MCF 10A (cell line): ENCODE measurements around the gene RTN4IP1. TPM values are rescaled to one million over a fixed set of nuclear protein-coding genes. Genes with fewer than 3 reads are reported as not detected.

Experiments
- BruUV-seq: library from RNA; stranded (reverse); fragments of 400-500 nt; replicated peaks from 2 replicates; lab custom pipeline; 2021; lab: Mats Ljungman, UMichigan
- CTCF ChIA-PET: fragments of 300-600 bp; sonication (Branson Sonifier 250); formaldehyde crosslinking; extraction: SDS; loops from one replicate; lab custom pipeline; 2021; ENCODE audit warnings: antibody characterized with exemption, inconsistent platforms; lab: Yijun Ruan, JAX
- POLR2A ChIA-PET: fragments of 300-600, 350-650 bp; sonication (Branson Sonifier 250); formaldehyde crosslinking; extraction: SDS; loops from one replicate; lab custom pipeline; 2020; ENCODE audit warnings: antibody characterized with exemption, inconsistent platforms; lab: Yijun Ruan, JAX
- DNase-seq: peaks from one replicate; pipeline ENCODE4 v3.0.0-alpha.2; 2018; ENCODE audit not compliant: unreplicated experiment
- H3K27ac Mint-ChIP-seq: one replicate; pipeline ENCODE4 v1.8.0; 2022; ENCODE audit warnings: mild to moderate bottlenecking, low read depth, mixed read lengths; ENCODE audit not compliant: unreplicated experiment
- H3K27me3 Mint-ChIP-seq: one replicate; pipeline ENCODE4 v1.8.0; 2022; ENCODE audit warnings: mixed read lengths; ENCODE audit not compliant: insufficient read depth, unreplicated experiment
- H3K36me3 Mint-ChIP-seq: one replicate; pipeline ENCODE4 v1.8.0; 2022; ENCODE audit warnings: mild to moderate bottlenecking, moderate library complexity, mixed read lengths; ENCODE audit not compliant: insufficient read depth, unreplicated experiment
- H3K4me1 Mint-ChIP-seq: one replicate; pipeline ENCODE4 v1.8.0; 2022; ENCODE audit warnings: mixed read lengths; ENCODE audit not compliant: insufficient read depth, unreplicated experiment
- H3K4me3 Mint-ChIP-seq: one replicate; pipeline ENCODE4 v1.8.0; 2022; ENCODE audit warnings: mild to moderate bottlenecking, moderate library complexity, mixed read lengths; ENCODE audit not compliant: unreplicated experiment
- H3K9me3 Mint-ChIP-seq: one replicate; pipeline ENCODE4 v1.8.0; 2022; ENCODE audit warnings: mixed read lengths; ENCODE audit not compliant: unreplicated experiment
- CTCF ChIP-seq: fragments of 200-600 bp; IDR thresholded peaks from one replicate; pipeline ENCODE4 v1.8.0; 2022; ENCODE audit warnings: antibody characterized with exemption, mild to moderate bottlenecking; ENCODE audit not compliant: unreplicated experiment
- intact Hi-C: fragments of 100-400 bp; cut with micrococcal nuclease; formaldehyde crosslinking; loops from 2 replicates; pipeline ENCODE4 v1.14.1; 2022
- total RNA-seq: library from RNA; stranded (reverse); gene quantifications from 2 replicates; pipeline ENCODE4 v1.2.3, GENCODE V29; 2022

RTN4IP1 gene
- total RNA-seq, 1 experiment from 2014 or later, result 6.5 TPM

- DNase-seq, result no peak
- CTCF ChIA-PET, result interaction anchor here (0.7 to 2.2 kb wide), 4 partner anchors 13 to 1339 kb away, joined by 3 to 11 read pairs (median 4); no protein-coding TSS in a partner anchor
- intact Hi-C loops, result no loop called here
- POLR2A ChIA-PET, result interaction anchor here (1.4 kb wide), 1 partner anchor 59 kb away, joined by 3 read pairs; no protein-coding TSS in a partner anchor
- Mint-ChIP-seq H3K36me3 (peaks cover 23% of the 10 kb centered on the region), H3K27me3 (no peaks in the 10 kb centered on the region), H3K9me3 (no peaks in the 10 kb centered on the region), H3K4me1 (peaks cover 7% of the 10 kb centered on the region), H3K4me3 (no peak overlapping the region), H3K27ac (no peak overlapping the region)
- TF ChIP-seq CTCF, result no peak
- BruUV-seq, result no TSS peak
These were observed 50.0 kb downstream of the RTN4IP1 start for GRCh38 chr6:106579281-106579680.

GRCh38 chr6:106574741-106575458 is 54.4 kb downstream of the RTN4IP1 start:
- H3K36me3 Mint-ChIP-seq, result peaks cover 30% of the 10 kb centered on the region
- H3K4me3 Mint-ChIP-seq, result no peak overlapping the region
- H3K4me1 Mint-ChIP-seq, result peaks cover 7% of the 10 kb centered on the region
- DNase-seq, result peak; percentile 57
- BruUV-seq, result no TSS peak
- H3K27me3 Mint-ChIP-seq, result no peaks in the 10 kb centered on the region
- intact Hi-C loops, result no loop called here
- CTCF ChIA-PET, result interaction anchor here (0.7 to 21.3 kb wide), 3 partner anchors 128 to 536 kb away, joined by 3 to 404 read pairs (median 4); no protein-coding TSS in a partner anchor
- TF ChIP-seq CTCF, result no peak
- H3K27ac Mint-ChIP-seq, result peak overlapping the region; percentile 79
- POLR2A ChIA-PET, result interaction anchor here (1.2 kb wide), 1 partner anchor 8 kb away, joined by 3 read pairs; no protein-coding TSS in a partner anchor
- H3K9me3 Mint-ChIP-seq, result no peaks in the 10 kb centered on the region

DNA sequence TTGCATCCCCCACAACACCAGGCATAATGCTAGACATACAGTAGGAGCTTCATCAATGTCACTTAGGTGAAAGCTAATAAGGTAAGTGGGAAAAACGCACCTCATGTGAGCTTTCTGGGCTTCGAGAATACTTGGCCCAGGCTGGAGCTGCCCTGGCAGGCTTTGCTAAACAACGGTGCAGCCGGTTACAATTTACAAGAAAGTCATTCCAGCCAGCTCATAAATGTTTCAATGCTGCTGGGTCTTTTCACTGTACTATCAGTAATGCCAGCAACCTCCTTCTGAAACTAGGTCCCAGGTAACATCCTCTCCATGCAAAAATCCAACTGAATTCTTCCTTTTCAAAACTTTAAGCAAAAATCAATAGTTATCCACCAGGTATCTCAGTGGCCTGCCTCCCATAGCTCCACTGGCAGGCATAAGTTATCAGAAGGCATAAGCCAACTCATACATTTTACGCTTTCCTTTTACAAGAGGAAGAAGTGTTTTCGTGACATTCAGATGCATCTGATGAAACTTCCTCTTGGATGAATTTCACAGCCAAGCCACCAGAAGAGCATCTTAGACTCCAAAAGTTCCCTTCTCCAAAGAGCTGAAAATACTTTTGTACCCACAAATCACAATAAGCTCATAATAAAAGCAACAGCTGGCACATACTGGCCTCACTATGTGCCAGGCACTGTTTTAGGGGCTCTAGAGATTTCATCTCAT is 56.3 kb downstream of the RTN4IP1 start:
- CTCF ChIA-PET, result interaction anchor here (0.5 to 21.3 kb wide), 7 partner anchors 11 to 1204 kb away, joined by 3 to 404 read pairs (median 4); no protein-coding TSS in a partner anchor
- no TSS peak for BruUV-seq
- Mint-ChIP-seq H3K4me1 (peaks cover 14% of the 10 kb centered on the region), H3K4me3 (no peak overlapping the region), H3K9me3 (no peaks in the 10 kb centered on the region), H3K36me3 (peaks cover 48% of the 10 kb centered on the region), H3K27ac (no peak overlapping the region), H3K27me3 (no peaks in the 10 kb centered on the region)
- intact Hi-C loops, result no loop called here
- no peak for DNase-seq
- POLR2A ChIA-PET, result interaction anchor here (0.8 kb wide), 1 partner anchor 10 kb away, joined by 4 read pairs; no protein-coding TSS in a partner anchor
- TF ChIP-seq CTCF, result no peak

- BruUV-seq, result no TSS peak
- Mint-ChIP-seq H3K9me3 (no peaks in the 10 kb centered on the region), H3K4me1 (peaks cover 14% of the 10 kb centered on the region), H3K27ac (no peak overlapping the region), H3K36me3 (peaks cover 53% of the 10 kb centered on the region), H3K4me3 (no peak overlapping the region), H3K27me3 (no peaks in the 10 kb centered on the region)
- CTCF ChIA-PET, result interaction anchor here (0.5 to 21.3 kb wide), 5 partner anchors 61 to 762 kb away, joined by 4 to 404 read pairs (median 4); no protein-coding TSS in a partner anchor
- TF ChIP-seq CTCF, result no peak
- DNase-seq, result no peak
- intact Hi-C loops, result no loop called here
- POLR2A ChIA-PET, result interaction anchor here (0.8 kb wide), 1 partner anchor 9 kb away, joined by 4 read pairs; no protein-coding TSS in a partner anchor
These were observed 56.9 kb downstream of the RTN4IP1 start for GRCh38 chr6:106572436-106572835.
